K562 (cell line): Measurements from ENCODE around the gene ADGRB3. TPM values are rescaled to one million over a fixed set of nuclear protein-coding genes. Genes with fewer than 3 reads are reported as not detected.

Source experiments
- CSDE1 ChIP-seq, 2 experiments: fragments of 450-650 bp; IDR thresholded peaks; 2 replicates each; pipeline ENCODE4 v1.6.1; 2016; ENCODE audit warnings: mild to moderate bottlenecking in 1 of 2
- EZH2 ChIP-seq: IDR thresholded peaks from 2 replicates; pipeline ENCODE4 v1.6.1; 2012; ENCODE audit warnings: low read depth, mild to moderate bottlenecking, inconsistent platforms, low read length, borderline replicate concordance
- FOXJ2 ChIP-seq: fragments of 200-800 bp; sonication (Bioruptor generic); IDR thresholded peaks from 2 replicates; pipeline ENCODE4 v1.6.1; 2016; ENCODE audit warnings: missing genetic modification characterization, missing compliant biosample characterization
- FUS ChIP-seq: fragments of 200-400 bp; formaldehyde crosslinking; optimal IDR thresholded peaks from 2 replicates; pipeline ENCODE3; 2017; ENCODE audit warnings: low read depth, low read length
- HLTF ChIP-seq: fragments of 450-650 bp; IDR thresholded peaks from 2 replicates; pipeline ENCODE4 v1.6.1; 2016
- KLF10 ChIP-seq: fragments of 250-450 bp; sonication (Bioruptor Pico); IDR thresholded peaks from 2 replicates; pipeline ENCODE4 v1.6.1; 2021; ENCODE audit warnings: matching md5 sums
- PRMT5 ChIP-seq: sonication (generic); formaldehyde crosslinking; IDR thresholded peaks from 2 replicates; pipeline ENCODE4 v1.5.0; 2020; ENCODE audit warnings: missing genetic modification reagents
- RB1 ChIP-seq: fragments of 450-650 bp; IDR thresholded peaks from 2 replicates; pipeline ENCODE4 v1.6.1; 2017; ENCODE audit warnings: low read depth, mild to moderate bottlenecking
- THRB ChIP-seq: fragments of 450-650 bp; formaldehyde crosslinking; conservative IDR thresholded peaks from 2 replicates; pipeline ENCODE4 v1.4.0; 2022; ENCODE audit warnings: mild to moderate bottlenecking, missing genetic modification characterization
- ZBTB40 ChIP-seq, 2 experiments: fragments of 450-650 bp in 1 of 2; sonication (generic) in 1 of 2; formaldehyde crosslinking in 1 of 2; IDR thresholded peaks; 2 replicates each; pipeline versions ENCODE4 v1.7.1 to v1.9.0; 2016 to 2022; ENCODE audit warnings: inconsistent platforms in 1 of 2, mild to moderate bottlenecking in 1 of 2, missing genetic modification reagents in 1 of 2
- ZNF408 ChIP-seq: fragments of 250-450 bp; sonication (Bioruptor Pico); IDR thresholded peaks from 2 replicates; pipeline ENCODE4 v1.4.0; 2020; ENCODE audit warnings: low read depth, mild to moderate bottlenecking, moderate library complexity
- ZNF444 ChIP-seq: fragments of 250-450 bp; sonication (Bioruptor Pico); IDR thresholded peaks from 2 replicates; pipeline ENCODE4 v1.4.0; 2020; ENCODE audit warnings: mild to moderate bottlenecking, moderate library complexity
- ZNF830 ChIP-seq: fragments of 250-450 bp; sonication (Bioruptor Pico); IDR thresholded peaks from 2 replicates; pipeline ENCODE4 v1.5.0; 2021; ENCODE audit warnings: mild to moderate bottlenecking
- polyA plus RNA-seq, 8 experiments: library from polyadenylated mRNA; depleted of rRNA in 4 of 8; stranded (reverse) in 5 of 8; unstranded in 3 of 8; fragments of >200 nt; fragmentation: Nextera tagmentation in 2 of 8; fragmentation: Illumina TruSeq in 1 of 8; extraction: Ambion mirVana in 2 of 8; extraction: Trizol in 1 of 8; gene quantifications; 2 replicates each; pipeline versions ENCODE4 v1.2.1 to v1.2.3, GENCODE V29; 2011 to 2014; ENCODE audit warnings: inconsistent platforms in 1 of 8, missing spikeins in 1 of 8
- total RNA-seq, 7 experiments: library from RNA; depleted of rRNA in 6 of 7; stranded (reverse); fragments of >200 nt in 6 of 7; fragmentation: Illumina TruSeq in 2 of 7; extraction: Trizol in 2 of 7; gene quantifications; 2 replicates each; pipeline versions ENCODE4 v1.2.1 to v1.2.3, GENCODE V29; 2011 to 2021; ENCODE audit warnings: low replicate concordance in 1 of 7
- TF ChIP-seq, protein P1 (sequence below): fragments of 450-650 bp; formaldehyde crosslinking; IDR thresholded peaks from 2 replicates; pipeline ENCODE4 v1.4.0; 2022; ENCODE audit warnings: missing genetic modification characterization
- TF ChIP-seq, protein P2 (sequence below): fragments of 250-450 bp; sonication (Bioruptor Pico); IDR thresholded peaks from 2 replicates; pipeline ENCODE4 v1.8.0; 2021; ENCODE audit warnings: mild to moderate bottlenecking, moderate library complexity

Gene ADGRB3
- total and polyA plus RNA-seq, 9 of the 15 experiments (the other 6 are each of a cell fraction or from before 2014, with no cell fraction given): 0.90 to 7.8 (median 2.4) TPM

GRCh38 chr6:69423785-69424184 lies 788.7 kb downstream of the ADGRB3 start (continued):
- TF ChIP-seq ZBTB40 (IDR thresholded peaks at IDR 0.05) (no peak), ZBTB40 (CRISPR knock-in tag; IDR thresholded peaks at IDR 0.05) (no peak), THRB (CRISPR knock-in tag) (no peak), ZNF830 (CRISPR knock-in tag) (no peak), CSDE1 (IDR thresholded peaks at IDR 0.05) (no peak), EZH2 (no peak), KLF10 (CRISPR knock-in tag) (no peak), FOXJ2 (tag) (no peak), ZNF408 (CRISPR knock-in tag) (no peak), FUS (no peak), ZNF444 (CRISPR knock-in tag) (no peak), PRMT5 (no peak), HLTF (no peak), RB1 (no peak)
- TF ChIP-seq, protein P1, sequence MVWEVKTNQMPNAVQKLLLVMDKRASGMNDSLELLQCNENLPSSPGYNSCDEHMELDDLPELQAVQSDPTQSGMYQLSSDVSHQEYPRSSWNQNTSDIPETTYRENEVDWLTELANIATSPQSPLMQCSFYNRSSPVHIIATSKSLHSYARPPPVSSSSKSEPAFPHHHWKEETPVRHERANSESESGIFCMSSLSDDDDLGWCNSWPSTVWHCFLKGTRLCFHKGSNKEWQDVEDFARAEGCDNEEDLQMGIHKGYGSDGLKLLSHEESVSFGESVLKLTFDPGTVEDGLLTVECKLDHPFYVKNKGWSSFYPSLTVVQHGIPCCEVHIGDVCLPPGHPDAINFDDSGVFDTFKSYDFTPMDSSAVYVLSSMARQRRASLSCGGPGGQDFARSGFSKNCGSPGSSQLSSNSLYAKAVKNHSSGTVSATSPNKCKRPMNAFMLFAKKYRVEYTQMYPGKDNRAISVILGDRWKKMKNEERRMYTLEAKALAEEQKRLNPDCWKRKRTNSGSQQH: no peak
- TF ChIP-seq, protein P2, sequence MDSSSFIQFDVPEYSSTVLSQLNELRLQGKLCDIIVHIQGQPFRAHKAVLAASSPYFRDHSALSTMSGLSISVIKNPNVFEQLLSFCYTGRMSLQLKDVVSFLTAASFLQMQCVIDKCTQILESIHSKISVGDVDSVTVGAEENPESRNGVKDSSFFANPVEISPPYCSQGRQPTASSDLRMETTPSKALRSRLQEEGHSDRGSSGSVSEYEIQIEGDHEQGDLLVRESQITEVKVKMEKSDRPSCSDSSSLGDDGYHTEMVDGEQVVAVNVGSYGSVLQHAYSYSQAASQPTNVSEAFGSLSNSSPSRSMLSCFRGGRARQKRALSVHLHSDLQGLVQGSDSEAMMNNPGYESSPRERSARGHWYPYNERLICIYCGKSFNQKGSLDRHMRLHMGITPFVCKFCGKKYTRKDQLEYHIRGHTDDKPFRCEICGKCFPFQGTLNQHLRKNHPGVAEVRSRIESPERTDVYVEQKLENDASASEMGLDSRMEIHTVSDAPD (CRISPR knock-in tag): no peak
